Measurements from ENCODE around the gene SCN2A.

SCN2A gene

DNA sequence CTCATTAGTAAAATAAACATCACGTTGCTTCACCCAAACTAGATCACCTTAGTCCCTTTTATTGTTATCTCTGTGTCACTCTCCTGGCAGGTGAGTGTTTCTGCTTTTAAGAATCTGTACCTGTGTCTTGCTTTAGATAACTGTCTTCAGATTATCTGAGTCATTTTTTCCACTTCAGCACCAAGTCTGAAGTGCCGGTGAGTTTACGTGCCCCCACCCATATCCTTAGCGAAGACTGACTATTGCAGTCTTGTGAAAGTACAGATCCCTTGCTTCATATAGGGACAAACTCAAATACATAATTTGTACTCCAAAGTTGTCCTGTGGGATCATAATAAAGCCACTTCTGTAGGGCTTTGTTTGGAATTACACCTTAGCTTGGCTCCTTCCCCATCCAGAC, 41.1 kb downstream of the SCN2A start:
- POLR2A ChIA-PET, result no interaction called here
- TF ChIP-seq FOXA1 (IDR thresholded peaks at IDR 0.05) (no peak), L3MBTL2 (conservative IDR thresholded peaks at IDR 0.05) (no peak), FOXK2 (IDR thresholded peaks at IDR 0.05) (no peak), SUZ12 (IDR thresholded peaks at IDR 0.05) (no peak), ZNF384 (IDR thresholded peaks at IDR 0.05) (no peak), BHLHE40 (IDR thresholded peaks at IDR 0.05; ENCODE audit: borderline replicate concordance) (no peak), FOXM1 (IDR thresholded peaks at IDR 0.05; ENCODE audit: borderline replicate concordance) (no peak), NFRKB (IDR thresholded peaks at IDR 0.05) (no peak), ARNT (IDR thresholded peaks at IDR 0.05) (no peak), ELF4 (IDR thresholded peaks at IDR 0.05) (no peak), CTBP1 (IDR thresholded peaks at IDR 0.05; ENCODE audit: borderline replicate concordance) (no peak), SP1 (IDR thresholded peaks at IDR 0.05) (no peak), LEF1 (IDR thresholded peaks at IDR 0.05; ENCODE audit: borderline replicate concordance) (no peak), HDGF (IDR thresholded peaks at IDR 0.05; ENCODE audit: borderline replicate concordance) (no peak), TARDBP (IDR thresholded peaks at IDR 0.05) (no peak)
- TF ChIP-seq, protein P1, sequence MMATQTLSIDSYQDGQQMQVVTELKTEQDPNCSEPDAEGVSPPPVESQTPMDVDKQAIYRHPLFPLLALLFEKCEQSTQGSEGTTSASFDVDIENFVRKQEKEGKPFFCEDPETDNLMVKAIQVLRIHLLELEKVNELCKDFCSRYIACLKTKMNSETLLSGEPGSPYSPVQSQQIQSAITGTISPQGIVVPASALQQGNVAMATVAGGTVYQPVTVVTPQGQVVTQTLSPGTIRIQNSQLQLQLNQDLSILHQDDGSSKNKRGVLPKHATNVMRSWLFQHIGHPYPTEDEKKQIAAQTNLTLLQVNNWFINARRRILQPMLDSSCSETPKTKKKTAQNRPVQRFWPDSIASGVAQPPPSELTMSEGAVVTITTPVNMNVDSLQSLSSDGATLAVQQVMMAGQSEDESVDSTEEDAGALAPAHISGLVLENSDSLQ (IDR thresholded peaks at IDR 0.05), result no peak
- DNase-seq (ENCODE audit: extremely low spot score), result no peak
- CTCF ChIA-PET, result no interaction called here

GRCh38 chr2:165281387-165281786, 42.2 kb downstream of the SCN2A start:
- CTCF ChIA-PET, result no interaction called here
- no peak for DNase-seq (ENCODE audit: extremely low spot score)
- TF ChIP-seq FOXA1 (IDR thresholded peaks at IDR 0.05) (no peak), FOXM1 (IDR thresholded peaks at IDR 0.05; ENCODE audit: borderline replicate concordance) (no peak), ZNF384 (IDR thresholded peaks at IDR 0.05) (no peak), ELF4 (IDR thresholded peaks at IDR 0.05) (no peak), SP1 (IDR thresholded peaks at IDR 0.05) (no peak), FOXK2 (IDR thresholded peaks at IDR 0.05) (no peak), ARNT (IDR thresholded peaks at IDR 0.05) (no peak), TARDBP (IDR thresholded peaks at IDR 0.05) (no peak), BHLHE40 (IDR thresholded peaks at IDR 0.05; ENCODE audit: borderline replicate concordance) (no peak), LEF1 (IDR thresholded peaks at IDR 0.05; ENCODE audit: borderline replicate concordance) (no peak), HDGF (IDR thresholded peaks at IDR 0.05; ENCODE audit: borderline replicate concordance) (no peak), L3MBTL2 (conservative IDR thresholded peaks at IDR 0.05) (no peak), CTBP1 (IDR thresholded peaks at IDR 0.05; ENCODE audit: borderline replicate concordance) (no peak), NFRKB (IDR thresholded peaks at IDR 0.05) (no peak), SUZ12 (IDR thresholded peaks at IDR 0.05) (no peak)
- TF ChIP-seq, protein P1 (IDR thresholded peaks at IDR 0.05), result no peak
- POLR2A ChIA-PET, result no interaction called here

- DNase-seq (ENCODE audit: extremely low spot score), result no peak
- TF ChIP-seq SUZ12 (IDR thresholded peaks at IDR 0.05) (no peak), FOXM1 (IDR thresholded peaks at IDR 0.05; ENCODE audit: borderline replicate concordance) (no peak), FOXA1 (IDR thresholded peaks at IDR 0.05) (no peak), ELF4 (IDR thresholded peaks at IDR 0.05) (no peak), CTBP1 (IDR thresholded peaks at IDR 0.05; ENCODE audit: borderline replicate concordance) (no peak), BHLHE40 (IDR thresholded peaks at IDR 0.05; ENCODE audit: borderline replicate concordance) (no peak), ARNT (IDR thresholded peaks at IDR 0.05) (no peak), LEF1 (IDR thresholded peaks at IDR 0.05; ENCODE audit: borderline replicate concordance) (no peak), TARDBP (IDR thresholded peaks at IDR 0.05) (no peak), HDGF (IDR thresholded peaks at IDR 0.05; ENCODE audit: borderline replicate concordance) (no peak), SP1 (IDR thresholded peaks at IDR 0.05) (no peak), FOXK2 (IDR thresholded peaks at IDR 0.05) (no peak), L3MBTL2 (conservative IDR thresholded peaks at IDR 0.05) (no peak), NFRKB (IDR thresholded peaks at IDR 0.05) (no peak), ZNF384 (IDR thresholded peaks at IDR 0.05) (no peak)
- TF ChIP-seq, protein P1 (IDR thresholded peaks at IDR 0.05), result no peak
- ChIA-PET CTCF (no interaction called here), POLR2A (no interaction called here)
Observed at GRCh38 chr2:165283342-165283741, 44.1 kb downstream of the SCN2A start.

GRCh38 chr2:165287094-165287778, 48.0 kb downstream of the SCN2A start:
- POLR2A ChIA-PET, result no interaction called here
- CTCF ChIA-PET, result no interaction called here
- TF ChIP-seq CTBP1 (IDR thresholded peaks at IDR 0.05; ENCODE audit: borderline replicate concordance) (no peak), FOXM1 (IDR thresholded peaks at IDR 0.05; ENCODE audit: borderline replicate concordance) (no peak), ZNF384 (IDR thresholded peaks at IDR 0.05) (no peak), FOXA1 (IDR thresholded peaks at IDR 0.05) (no peak), SP1 (IDR thresholded peaks at IDR 0.05) (no peak), SUZ12 (IDR thresholded peaks at IDR 0.05) (no peak), HDGF (IDR thresholded peaks at IDR 0.05; ENCODE audit: borderline replicate concordance) (no peak), L3MBTL2 (conservative IDR thresholded peaks at IDR 0.05) (no peak), FOXK2 (IDR thresholded peaks at IDR 0.05) (no peak), BHLHE40 (IDR thresholded peaks at IDR 0.05; ENCODE audit: borderline replicate concordance) (no peak), NFRKB (IDR thresholded peaks at IDR 0.05) (no peak), ARNT (IDR thresholded peaks at IDR 0.05) (no peak), TARDBP (IDR thresholded peaks at IDR 0.05) (no peak), LEF1 (IDR thresholded peaks at IDR 0.05; ENCODE audit: borderline replicate concordance) (no peak), ELF4 (IDR thresholded peaks at IDR 0.05) (no peak)
- TF ChIP-seq, protein P1 (IDR thresholded peaks at IDR 0.05), result no peak

DNA sequence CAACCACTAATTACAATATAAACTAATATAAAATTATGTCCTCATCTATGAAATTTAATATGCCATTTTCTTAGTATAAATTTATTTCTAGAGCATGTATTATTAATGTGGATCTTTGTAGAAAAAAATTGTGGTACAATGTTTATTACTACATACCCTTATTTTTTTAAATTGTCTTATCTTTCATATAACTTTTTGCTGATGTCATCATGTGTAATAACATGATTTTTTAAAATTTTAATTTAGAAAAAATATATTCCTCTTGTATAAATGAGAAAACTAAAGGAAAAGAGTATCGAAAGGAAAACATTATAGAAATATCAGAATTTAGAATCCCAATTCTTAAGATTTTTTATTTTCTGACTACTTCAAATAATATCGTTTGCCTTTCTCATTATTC, 49.9 kb downstream of the SCN2A start:
- POLR2A ChIA-PET, result no interaction called here
- TF ChIP-seq LEF1 (IDR thresholded peaks at IDR 0.05; ENCODE audit: borderline replicate concordance) (no peak), FOXM1 (IDR thresholded peaks at IDR 0.05; ENCODE audit: borderline replicate concordance) (no peak), TARDBP (IDR thresholded peaks at IDR 0.05) (no peak)
- CTCF ChIA-PET, result no interaction called here
- no peak for DNase-seq (ENCODE audit: extremely low spot score)

More at GRCh38 chr2:165287094-165287778, 48.0 kb downstream of the SCN2A start:
- DNase-seq (ENCODE audit: extremely low spot score), result no peak
